SKM-1 (cell line): ENCODE data around the gene RAP1A.
"Not testable (repeated sequence)": the region's sequence is repeated elsewhere in the genome, so short reads cannot be mapped to it uniquely, and the experiment has no call there.

Experiments
- DNase-seq: peaks from one replicate; lab custom pipeline; 2025; ENCODE audit not compliant: unreplicated experiment; lab: John Stamatoyannopoulos, UW

Gene RAP1A

GRCh38 chr1:111660204-111661150 lies 40.9 kb downstream of the RAP1A start:
- DNase-seq: no peak

DNA sequence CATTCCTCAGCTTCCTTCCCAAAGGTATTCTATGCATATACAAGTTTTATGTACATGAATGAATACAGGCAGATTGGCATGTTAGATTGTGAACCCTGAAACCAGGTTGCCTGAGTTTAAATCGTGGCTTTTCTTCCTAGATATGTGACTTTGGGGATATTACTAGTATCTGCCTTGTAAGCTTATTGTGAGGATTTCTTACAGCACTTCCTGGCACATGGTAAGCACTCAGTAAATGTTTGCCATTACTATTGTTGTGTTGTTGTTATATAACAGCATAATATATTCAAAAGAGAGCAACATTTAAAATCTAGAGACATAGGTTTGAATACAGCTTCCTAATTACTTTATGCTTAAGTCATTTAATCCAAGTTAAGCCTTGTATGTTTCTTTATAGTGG lies 45.1 kb downstream of the RAP1A start:
- DNase-seq: no peak

GRCh38 chr1:111665497-111665896 lies 45.9 kb downstream of the RAP1A start:
- no peak for DNase-seq

DNA sequence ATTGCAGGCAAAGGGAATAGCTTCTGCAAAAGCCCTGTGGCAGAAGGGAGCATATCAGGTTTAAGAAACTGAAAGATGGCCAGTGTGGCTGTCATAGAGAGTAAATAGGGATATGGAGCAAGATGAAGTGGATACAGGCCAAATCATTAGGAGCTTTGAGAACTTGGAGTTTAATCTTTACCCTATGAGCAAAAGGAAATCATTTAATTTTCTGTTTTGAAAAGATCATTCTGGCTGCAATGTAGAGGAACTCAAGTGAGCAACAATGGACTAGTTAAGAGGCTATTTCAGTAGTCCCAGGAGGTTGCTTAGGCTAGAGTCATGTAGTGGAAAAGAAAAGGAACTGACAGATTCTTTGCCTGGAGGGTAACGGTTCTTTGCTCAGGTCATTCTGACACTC lies 47.2 kb downstream of the RAP1A start:
- DNase-seq: no peak

DNA sequence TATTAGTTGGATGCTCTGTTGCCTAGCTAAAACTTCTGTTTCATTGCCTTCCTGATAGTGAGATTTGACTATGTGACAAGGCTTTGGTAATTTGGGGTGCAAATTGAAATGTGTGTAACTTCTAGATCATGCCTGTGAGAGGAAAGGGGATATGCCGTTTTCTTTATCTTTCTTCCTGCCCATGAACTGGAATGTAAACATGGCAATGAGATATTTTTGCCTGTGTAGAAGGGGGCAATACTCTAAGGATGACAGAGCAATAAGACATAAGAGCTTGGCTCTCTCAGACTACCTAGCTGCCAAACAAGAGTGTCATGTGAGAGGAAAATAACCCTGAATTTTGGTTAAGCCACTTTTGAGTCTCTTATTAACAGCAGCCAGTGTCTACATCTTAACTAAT lies 49.7 kb downstream of the RAP1A start:
- no peak for DNase-seq

GRCh38 chr1:111671852-111672251 lies 52.3 kb downstream of the RAP1A start:
- no peak for DNase-seq

- DNase-seq: no peak
Observed at GRCh38 chr1:111672331-111672730, 52.7 kb downstream of the RAP1A start.

DNA sequence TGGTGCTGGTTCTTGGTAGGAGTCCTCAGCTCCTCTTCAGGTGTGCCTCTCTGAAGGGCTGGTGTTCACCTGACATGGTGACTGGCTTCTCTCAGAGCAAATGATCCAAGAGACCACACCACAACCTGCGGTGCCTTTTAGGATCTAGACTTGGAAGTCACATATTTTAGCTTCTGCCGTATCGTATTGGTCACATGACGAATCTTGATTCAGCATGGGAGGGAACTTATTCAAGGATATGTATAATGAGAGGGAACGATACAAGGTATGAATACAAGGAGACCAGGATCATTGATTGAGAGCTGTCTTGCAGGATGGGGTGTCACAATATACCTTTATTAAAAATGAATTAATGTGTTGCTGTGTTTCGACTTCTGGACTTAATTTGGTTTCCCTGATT lies 58.0 kb downstream of the RAP1A start:
- no peak for DNase-seq

DNA sequence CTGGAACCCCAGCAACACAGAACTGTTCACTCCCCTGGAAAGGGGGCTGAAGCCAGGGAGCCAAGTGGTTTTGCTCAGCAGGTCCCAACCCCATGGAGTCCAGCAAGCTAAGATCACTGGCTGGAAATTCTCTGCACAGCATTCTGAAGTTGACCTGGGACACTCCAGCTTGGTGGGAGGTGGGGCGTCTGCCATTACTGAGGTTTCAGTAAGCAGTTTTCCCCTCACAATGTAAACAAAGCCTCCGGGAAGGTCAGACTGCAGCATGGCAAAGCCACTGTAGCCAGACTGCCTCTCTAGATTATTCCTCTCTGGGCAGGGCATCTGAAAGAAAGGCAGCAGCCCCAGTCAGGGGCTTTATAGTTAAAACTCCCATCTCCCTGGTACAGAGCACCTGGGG lies 60.0 kb downstream of the RAP1A start:
- DNase-seq: no peak

DNA sequence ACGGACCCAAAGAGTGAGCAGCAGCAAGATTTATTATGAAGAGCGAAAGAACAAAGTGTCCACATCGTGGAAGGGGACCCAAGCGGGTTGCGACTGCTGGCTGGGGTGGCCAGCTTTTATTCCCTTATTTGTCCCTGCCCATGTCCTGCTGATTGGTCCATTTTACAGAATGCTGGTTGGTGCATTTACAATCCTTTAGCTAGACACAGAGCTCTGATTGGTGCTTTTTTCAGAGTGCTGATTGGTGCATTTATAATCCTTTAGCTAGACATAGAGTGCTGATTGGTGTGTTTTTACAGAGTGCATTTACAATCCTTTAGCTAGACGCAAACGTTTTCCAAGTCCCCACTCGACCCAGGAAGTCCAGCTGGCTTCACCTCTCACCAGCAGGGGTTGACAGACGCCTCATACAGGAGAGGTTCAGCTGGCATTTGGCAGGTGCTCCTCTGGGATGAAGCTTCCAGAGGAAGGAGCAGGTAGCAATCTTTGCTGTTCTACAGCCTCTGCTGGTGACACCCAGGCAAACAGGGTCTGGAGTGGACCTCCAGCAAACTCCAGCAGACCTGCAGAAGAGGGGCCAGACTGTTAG lies 60.7 kb downstream of the RAP1A start:
- not testable (repeated sequence) for DNase-seq

DNA sequence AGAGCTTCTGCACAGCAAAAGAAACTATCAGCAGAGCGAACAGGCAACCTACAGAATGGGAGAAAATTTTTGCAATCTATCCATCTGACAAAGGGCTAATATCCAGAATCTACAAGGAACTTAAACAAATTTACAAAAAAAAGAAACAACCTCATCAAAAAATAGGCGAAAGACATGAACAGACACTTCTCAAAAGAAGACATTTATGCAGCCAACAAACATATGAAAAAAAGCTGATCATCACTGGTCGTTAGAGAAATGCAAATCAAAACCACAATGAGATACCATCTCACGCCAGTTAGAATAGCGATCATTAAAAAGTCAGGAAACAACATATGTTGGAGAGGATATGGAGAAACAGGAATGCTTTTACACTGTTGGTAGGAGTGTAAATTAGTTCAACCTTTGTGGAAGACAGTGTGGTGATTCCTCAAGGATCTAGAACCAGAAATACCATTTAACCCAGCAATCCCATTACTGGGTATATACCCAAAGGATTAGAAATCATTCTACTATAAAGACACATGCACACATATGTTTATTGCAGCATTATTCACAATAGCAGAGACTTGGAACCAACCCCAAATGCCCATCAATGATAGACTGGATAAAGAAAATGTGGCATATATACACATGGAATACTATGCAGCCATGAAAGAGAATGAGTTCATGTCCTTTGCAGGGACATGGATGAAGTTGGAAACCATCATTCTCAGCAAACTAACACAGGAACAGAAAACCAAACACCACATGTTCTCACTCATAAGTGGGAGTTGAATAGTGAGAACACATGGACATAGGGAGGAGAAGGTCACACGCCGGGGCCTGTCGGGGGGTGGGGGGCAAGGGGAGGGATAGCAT lies 65.9 kb downstream of the RAP1A start:
- not testable (repeated sequence) for DNase-seq

DNA sequence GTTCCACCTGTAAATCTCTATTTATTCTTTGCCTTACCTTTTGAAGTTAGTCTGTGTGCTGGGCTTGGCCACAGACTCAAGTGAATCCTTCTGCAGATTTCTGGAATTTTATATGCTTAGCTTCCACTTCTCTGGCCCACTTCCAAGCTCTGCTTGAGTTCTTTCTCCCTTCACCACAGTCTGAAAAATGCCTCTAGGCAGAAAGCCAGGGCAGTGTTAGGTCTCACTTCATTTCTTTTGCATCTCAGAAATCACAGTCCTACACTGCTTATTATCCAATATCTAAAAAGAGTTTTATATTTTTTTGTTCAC lies 70.7 kb downstream of the RAP1A start:
- no peak for DNase-seq

DNA sequence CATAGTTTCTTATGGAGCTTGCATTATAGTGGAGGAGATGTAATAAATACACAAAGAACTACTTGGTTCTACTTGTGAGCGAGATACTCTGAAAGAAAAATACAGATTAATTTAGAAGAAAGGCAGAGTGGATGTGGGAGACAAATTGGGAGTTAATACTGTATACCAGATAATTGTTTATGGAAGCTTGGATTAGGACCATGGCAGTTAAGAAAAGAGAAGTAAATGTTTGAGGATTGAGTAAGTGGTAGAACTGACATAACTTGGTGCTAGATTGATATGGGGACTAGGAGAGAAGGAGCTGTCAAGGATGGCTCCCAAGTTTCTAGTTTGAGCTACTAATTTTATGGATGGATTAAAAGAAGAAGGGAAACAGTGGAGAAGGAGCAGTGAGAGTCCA lies 72.3 kb downstream of the RAP1A start:
- no peak for DNase-seq

DNA sequence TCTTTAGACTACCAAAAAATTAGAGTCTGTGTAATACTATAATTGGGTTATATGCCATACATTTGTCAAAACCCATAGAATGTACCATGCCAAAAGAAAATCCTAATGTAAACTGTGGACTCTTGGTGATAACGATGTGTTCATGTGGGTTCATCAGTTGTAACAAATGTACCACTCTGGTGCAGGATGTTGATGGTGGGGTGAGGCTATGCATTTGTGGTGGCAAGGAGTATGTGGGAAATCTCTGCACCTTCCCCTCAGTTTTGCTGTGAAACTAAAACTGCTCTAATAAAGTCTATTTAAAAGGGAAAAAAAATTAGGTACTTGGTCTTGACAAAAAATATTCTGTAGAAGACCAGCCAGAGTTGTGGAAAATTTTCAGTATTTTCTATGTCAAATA lies 76.2 kb downstream of the RAP1A start:
- no peak for DNase-seq

GRCh38 chr1:111696330-111696729 lies 76.7 kb downstream of the RAP1A start:
- no peak for DNase-seq

GRCh38 chr1:111699268-111699667 lies 79.7 kb downstream of the RAP1A start:
- no peak for DNase-seq

DNA sequence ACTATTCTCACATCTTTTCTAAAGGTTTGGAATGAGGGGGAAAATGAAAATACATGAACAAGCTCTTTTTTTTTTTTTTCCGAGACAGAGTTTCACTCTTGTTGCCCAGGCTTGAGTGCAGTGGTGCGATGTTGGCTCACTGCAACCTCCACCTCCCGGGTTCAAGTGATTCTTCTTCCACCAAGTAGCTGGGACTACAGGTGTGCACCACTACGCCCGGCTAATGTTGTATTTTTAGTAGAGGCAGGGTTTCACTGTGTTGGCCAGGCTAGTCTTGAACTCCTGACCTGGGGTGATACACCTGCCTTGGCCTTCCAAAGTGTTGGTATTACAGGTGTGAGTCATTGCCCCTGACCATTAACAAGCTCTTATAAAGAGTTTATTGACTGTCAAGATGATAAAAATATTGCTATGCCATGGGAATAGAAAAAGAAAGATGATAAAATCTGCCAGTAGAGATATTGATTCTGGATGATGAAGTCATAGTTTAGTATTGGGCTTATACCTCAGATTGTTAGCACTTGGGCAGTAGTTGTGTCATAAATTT lies 83.0 kb downstream of the RAP1A start:
- DNase-seq: no peak

DNA sequence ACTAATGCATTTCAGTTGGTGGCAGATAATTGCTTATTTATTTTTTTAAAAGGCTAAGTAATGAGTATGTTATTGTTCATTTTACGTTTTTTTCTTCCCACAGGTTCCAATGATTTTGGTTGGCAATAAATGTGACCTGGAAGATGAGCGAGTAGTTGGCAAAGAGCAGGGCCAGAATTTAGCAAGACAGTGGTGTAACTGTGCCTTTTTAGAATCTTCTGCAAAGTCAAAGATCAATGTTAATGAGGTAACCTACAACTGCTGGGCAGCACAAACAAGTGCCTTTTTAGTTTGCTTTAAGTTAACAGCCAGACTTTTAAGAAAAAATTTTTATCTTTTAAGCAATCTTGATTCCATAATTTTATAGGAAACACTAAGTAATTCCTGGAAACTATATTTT lies 84.7 kb downstream of the RAP1A start:
- DNase-seq: no peak

DNA sequence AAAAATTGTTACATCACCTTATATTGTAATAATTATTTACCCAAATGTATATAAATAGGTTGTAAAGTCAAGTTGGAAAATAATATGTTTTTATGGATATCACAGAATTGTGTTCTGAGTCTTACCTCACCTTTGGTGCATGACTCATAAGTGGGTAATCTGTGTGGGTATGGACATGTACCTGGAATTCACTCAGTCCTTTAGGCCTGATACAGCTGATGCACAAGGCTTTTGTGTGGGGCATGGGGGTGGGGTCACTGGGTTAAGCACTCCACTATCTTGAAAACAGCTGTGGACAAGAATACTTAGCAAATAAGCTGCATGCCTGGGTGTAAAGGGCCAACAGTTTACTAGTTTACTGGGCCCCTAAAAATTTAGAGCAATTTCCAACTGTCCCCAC lies 85.2 kb downstream of the RAP1A start:
- no peak for DNase-seq

DNA sequence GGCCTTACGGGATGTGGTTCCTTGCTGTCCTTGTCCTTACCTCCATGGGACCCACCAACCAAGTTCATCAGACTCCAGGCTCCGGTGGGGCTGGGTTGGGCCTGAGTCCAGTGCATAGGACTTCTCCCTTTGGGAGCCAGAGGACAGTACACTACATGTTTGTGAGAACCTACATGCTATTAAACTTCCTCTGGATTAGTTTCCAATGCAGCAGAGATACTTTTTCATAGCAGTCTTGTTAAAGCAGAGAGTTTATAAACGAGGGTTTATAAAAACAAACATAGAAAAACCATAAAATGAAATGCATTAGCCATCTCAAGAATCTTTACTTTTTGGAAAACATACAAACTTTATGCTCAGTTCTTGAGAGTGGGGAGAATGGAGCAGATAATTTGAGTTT lies 86.3 kb downstream of the RAP1A start:
- no peak for DNase-seq

DNA sequence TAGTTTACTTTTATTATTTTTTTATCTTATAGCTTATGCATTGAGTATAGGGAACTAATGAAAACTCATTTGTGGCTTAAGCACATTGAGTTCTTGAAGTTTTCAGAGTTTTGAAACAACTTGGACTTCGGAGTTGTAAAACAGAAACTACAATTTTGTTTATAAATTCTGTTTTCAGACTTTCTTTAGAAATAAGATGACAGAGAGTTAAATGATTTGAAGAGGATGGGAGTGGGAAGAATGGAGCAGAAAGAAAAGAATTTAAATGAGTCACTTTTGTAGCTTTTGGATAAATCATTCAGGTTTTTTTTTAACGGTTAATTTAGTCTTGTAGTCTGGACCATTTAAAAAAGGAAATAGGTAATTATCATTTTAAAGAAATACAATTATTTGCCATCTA lies 87.3 kb downstream of the RAP1A start:
- no peak for DNase-seq

DNA sequence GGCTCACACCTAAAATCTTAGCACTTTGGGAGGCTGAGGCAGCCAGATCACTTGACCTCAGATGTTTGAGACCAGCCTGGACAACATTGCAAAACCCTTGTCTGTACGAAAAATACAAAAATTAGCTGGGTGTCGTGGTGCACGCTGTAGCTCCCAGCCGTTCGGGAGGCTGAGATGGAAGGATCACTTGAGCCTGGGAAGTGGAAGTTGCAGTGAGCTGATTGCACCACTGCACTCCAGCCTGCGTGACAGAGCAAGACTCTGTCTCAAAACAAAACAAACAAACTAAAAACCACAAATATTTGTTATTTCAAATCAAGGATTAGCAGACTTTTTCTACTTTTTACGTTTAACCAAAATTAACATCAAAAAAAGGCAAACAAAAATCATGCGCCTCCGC lies 88.3 kb downstream of the RAP1A start:
- no peak for DNase-seq
